ENCODE measurements around the gene ZMYM3. TPM values are rescaled to one million over a fixed set of nuclear protein-coding genes. Genes with fewer than 3 reads are reported as not detected.

The ZMYM3 gene
- total and polyA plus RNA-seq, 7 experiments from 2014 or later = 6.7 to 34.1 (median 21.5) TPM

DNA sequence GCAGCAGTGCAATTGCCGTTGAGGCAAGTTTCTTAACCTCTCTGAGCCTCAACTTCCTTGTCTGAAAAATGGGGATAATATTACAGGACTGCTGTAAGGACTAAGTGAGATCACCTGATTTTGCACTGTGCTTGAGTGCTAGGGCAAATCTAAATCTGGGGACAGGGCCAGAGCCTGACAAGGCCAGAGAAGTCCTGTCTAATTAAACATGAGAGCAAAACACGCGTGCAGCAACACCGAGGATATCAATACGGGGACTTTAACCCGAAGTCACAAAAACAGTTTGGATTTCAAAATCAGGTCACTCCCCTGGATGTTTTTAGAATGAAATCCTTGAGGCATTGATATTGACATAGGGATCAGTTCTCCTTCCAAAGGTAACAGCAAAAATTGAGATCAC lies 36.6 kb downstream of the ZMYM3 start:
- POLR2A ChIA-PET = interaction anchor here (1.6 kb wide), 1 partner anchor 149 kb away, joined by 4 read pairs; the partner anchor contains the start of gene TAF1
- no peak overlapping the region for H3K27ac ChIP-seq (ENCODE audit: low read depth, low read length)
- H3K9me3 Mint-ChIP-seq = peaks cover 0 to 2% (median 0%) of the 10 kb centered on the region in 11 donors
- no peak overlapping the region for H3K4me3 Mint-ChIP-seq
- intact Hi-C loops (cut with micrococcal nuclease) = no loop called here
- CTCF ChIA-PET = no interaction called here
- no peaks in the 10 kb centered on the region for H3K27me3 ChIP-seq (ENCODE audit: control insufficient read depth in 2 of 2, insufficient read depth in 2 of 2, low read length in 2 of 2)
- no peaks in the 10 kb centered on the region for H3K9me3 ChIP-seq (ENCODE audit: control insufficient read depth in 2 of 3, low read length in 3 of 3)
- no peak overlapping the region for H3K4me3 ChIP-seq (ENCODE audit: low read length)
- no peaks in the 10 kb centered on the region for H3K36me3 Mint-ChIP-seq
- H3K27me3 Mint-ChIP-seq = peaks cover 0 to 3% (median 0%) of the 10 kb centered on the region in 5 donors
- H3K4me1 ChIP-seq (ENCODE audit: control insufficient read depth in 2 of 2, insufficient read depth in 2 of 2, low read length in 2 of 2) = no peaks in the 10 kb centered on the region
- H3K36me3 ChIP-seq (ENCODE audit: control insufficient read depth in 2 of 3, insufficient read depth in 3 of 3, low read length in 3 of 3) = no peaks in the 10 kb centered on the region
- peak overlapping the region in 2 of 9 donors; percentile 5 to 32 for H3K27ac Mint-ChIP-seq
- no peak for ATAC-seq
- no peak for DNase-seq
- H3K4me1 Mint-ChIP-seq = peaks cover 0 to 6% (median 3%) of the 10 kb centered on the region in 7 donors

DNA sequence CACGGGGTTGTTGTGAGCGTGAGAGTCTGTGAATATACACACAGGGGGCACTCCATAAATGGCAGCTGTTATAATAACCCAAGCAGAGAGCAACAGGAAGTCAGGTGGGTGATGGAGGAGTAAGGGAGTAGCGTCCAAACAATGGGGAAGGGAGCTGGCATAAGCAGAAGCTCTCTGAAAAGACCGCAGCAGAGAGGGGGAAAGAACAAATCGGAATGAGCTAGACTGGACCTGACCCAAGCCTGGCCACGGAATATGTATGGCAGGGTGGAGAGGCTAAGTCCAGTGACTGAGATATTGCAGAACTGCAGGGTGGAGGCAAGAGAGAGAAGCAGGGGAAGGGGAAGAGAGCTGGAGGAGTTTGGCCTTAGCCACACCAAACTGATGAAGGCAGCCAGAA lies 37.5 kb downstream of the ZMYM3 start:
- ChIA-PET CTCF (no interaction called here), POLR2A (interaction anchor here (1.6 kb wide), 1 partner anchor 150 kb away, joined by 4 read pairs; the partner anchor contains the start of gene TAF1)
- peak overlapping the region in 2 of 9 donors; percentile 40 to 51 for H3K27ac Mint-ChIP-seq
- H3K9me3 Mint-ChIP-seq = peaks cover 0 to 2% (median 0%) of the 10 kb centered on the region in 11 donors
- no peak for ATAC-seq
- no peaks in the 10 kb centered on the region for H3K9me3 ChIP-seq (ENCODE audit: control insufficient read depth in 2 of 3, low read length in 3 of 3)
- H3K4me3 ChIP-seq (ENCODE audit: low read length) = no peak overlapping the region
- no peaks in the 10 kb centered on the region for H3K27me3 ChIP-seq (ENCODE audit: control insufficient read depth in 2 of 2, insufficient read depth in 2 of 2, low read length in 2 of 2)
- no peaks in the 10 kb centered on the region for H3K36me3 Mint-ChIP-seq
- H3K27me3 Mint-ChIP-seq = peaks cover 0 to 3% (median 0%) of the 10 kb centered on the region in 5 donors
- intact Hi-C loops (cut with micrococcal nuclease) = no loop called here
- H3K4me1 ChIP-seq (ENCODE audit: control insufficient read depth in 2 of 2, insufficient read depth in 2 of 2, low read length in 2 of 2) = no peaks in the 10 kb centered on the region
- DNase-seq = no peak
- H3K4me3 Mint-ChIP-seq = peak overlapping the region in 1 of 10 donors; percentile 46
- H3K4me1 Mint-ChIP-seq = peaks cover 0 to 6% (median 3%) of the 10 kb centered on the region in 7 donors
- H3K27ac ChIP-seq (ENCODE audit: low read depth, low read length) = no peak overlapping the region
- H3K36me3 ChIP-seq (ENCODE audit: control insufficient read depth in 2 of 3, insufficient read depth in 3 of 3, low read length in 3 of 3) = no peaks in the 10 kb centered on the region

DNA sequence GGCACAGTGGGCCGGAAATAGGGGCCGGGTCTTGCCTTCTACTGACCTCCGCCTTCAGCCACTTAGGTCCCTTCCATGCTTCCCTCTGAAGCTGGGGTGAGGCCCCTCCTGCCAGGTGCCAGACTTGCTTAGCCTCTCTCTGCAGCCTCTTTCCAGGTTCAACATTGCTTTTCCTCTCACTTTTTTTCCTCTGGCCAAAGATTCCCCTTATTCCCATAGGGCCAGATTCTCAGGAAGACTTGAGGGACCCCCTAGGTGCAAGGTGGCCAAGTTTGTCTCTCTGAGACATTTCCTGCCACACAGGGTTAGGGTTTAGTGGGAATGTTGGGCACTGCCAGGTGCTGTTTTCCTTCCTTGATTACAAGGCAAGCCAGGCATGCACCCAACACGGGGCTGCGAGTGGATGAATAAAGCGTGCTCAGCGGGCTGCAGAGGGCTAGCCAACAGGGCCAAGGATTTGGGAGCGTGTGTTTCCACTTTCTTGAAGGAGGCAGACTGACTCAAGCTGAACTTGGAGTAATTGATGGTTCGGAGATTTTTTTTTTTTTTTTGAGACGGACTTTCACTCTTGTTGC lies 38.5 kb downstream of the ZMYM3 start:
- H3K27ac Mint-ChIP-seq = no peak overlapping the region
- H3K36me3 Mint-ChIP-seq = no peaks in the 10 kb centered on the region
- Histone ChIP-seq H3K4me3 (ENCODE audit: low read length) (no peak overlapping the region), H3K4me1 (ENCODE audit: control insufficient read depth in 2 of 2, insufficient read depth in 2 of 2, low read length in 2 of 2) (no peaks in the 10 kb centered on the region), H3K27ac (ENCODE audit: low read depth, low read length) (no peak overlapping the region), H3K9me3 (ENCODE audit: control insufficient read depth in 2 of 3, low read length in 3 of 3) (no peaks in the 10 kb centered on the region), H3K27me3 (ENCODE audit: control insufficient read depth in 2 of 2, insufficient read depth in 2 of 2, low read length in 2 of 2) (no peaks in the 10 kb centered on the region), H3K36me3 (ENCODE audit: control insufficient read depth in 2 of 3, insufficient read depth in 3 of 3, low read length in 3 of 3) (no peaks in the 10 kb centered on the region)
- no peak for DNase-seq
- no peak for ATAC-seq
- intact Hi-C loops (cut with micrococcal nuclease) = no loop called here
- H3K4me3 Mint-ChIP-seq = no peak overlapping the region
- CTCF ChIA-PET = no interaction called here
- peaks cover 0 to 6% (median 3%) of the 10 kb centered on the region in 7 donors for H3K4me1 Mint-ChIP-seq
- POLR2A ChIA-PET = interaction anchor here (1.6 kb wide), 1 partner anchor 151 kb away, joined by 4 read pairs; the partner anchor contains the start of gene TAF1
- H3K27me3 Mint-ChIP-seq = peaks cover 0 to 3% (median 0%) of the 10 kb centered on the region in 5 donors
- peaks cover 0 to 2% (median 0%) of the 10 kb centered on the region in 11 donors for H3K9me3 Mint-ChIP-seq

DNA sequence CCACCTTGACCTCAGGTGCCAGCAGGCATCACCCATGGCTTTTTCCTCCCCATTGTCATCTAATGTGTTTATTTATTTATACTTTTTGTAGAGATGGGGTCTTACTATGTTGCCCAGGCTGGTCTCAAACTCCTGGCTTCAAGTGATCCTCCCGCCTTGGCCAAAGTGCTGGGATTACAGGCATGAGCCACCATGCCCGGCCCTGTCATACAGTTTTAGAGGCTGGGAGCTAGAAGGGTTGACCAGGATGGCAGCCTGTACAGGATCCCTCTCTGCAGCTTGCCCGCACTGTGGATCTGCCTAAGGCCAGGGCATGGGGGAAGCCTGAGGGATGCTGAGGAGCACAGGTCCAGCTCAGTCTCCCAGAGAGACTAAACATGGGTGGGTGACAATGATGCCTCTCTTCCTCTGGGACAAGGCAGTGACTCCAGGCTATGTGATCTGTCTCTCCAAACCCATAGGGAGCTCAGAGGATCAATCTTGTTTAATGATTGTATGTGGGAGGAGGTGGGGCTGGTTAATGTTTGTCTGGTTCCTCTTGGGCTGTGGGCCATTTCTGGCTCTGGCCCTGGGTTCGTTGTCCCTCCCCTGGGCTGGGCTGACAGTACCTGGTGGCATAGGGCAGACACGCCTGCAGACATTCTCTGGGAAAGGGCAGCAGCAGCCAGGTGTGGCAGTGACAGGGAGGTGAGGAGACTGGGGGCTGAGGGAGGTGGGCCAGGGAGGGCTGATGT lies 39.2 kb downstream of the ZMYM3 start:
- Histone ChIP-seq H3K4me1 (ENCODE audit: control insufficient read depth in 2 of 2, insufficient read depth in 2 of 2, low read length in 2 of 2) (no peaks in the 10 kb centered on the region), H3K27me3 (ENCODE audit: control insufficient read depth in 2 of 2, insufficient read depth in 2 of 2, low read length in 2 of 2) (no peaks in the 10 kb centered on the region), H3K4me3 (ENCODE audit: low read length) (no peak overlapping the region), H3K27ac (ENCODE audit: low read depth, low read length) (no peak overlapping the region), H3K9me3 (ENCODE audit: control insufficient read depth in 2 of 3, low read length in 3 of 3) (no peaks in the 10 kb centered on the region), H3K36me3 (ENCODE audit: control insufficient read depth in 2 of 3, insufficient read depth in 3 of 3, low read length in 3 of 3) (no peaks in the 10 kb centered on the region)
- ATAC-seq = no peak
- DNase-seq = no peak
- H3K27ac Mint-ChIP-seq = no peak overlapping the region
- H3K9me3 Mint-ChIP-seq = peaks cover 0 to 2% (median 0%) of the 10 kb centered on the region in 11 donors
- H3K36me3 Mint-ChIP-seq = no peaks in the 10 kb centered on the region
- peaks cover 0 to 6% (median 3%) of the 10 kb centered on the region in 7 donors for H3K4me1 Mint-ChIP-seq
- peaks cover 0 to 3% (median 0%) of the 10 kb centered on the region in 5 donors for H3K27me3 Mint-ChIP-seq
- ChIA-PET CTCF (no interaction called here), POLR2A (no interaction called here)
- intact Hi-C loops (cut with micrococcal nuclease) = no loop called here
- no peak overlapping the region for H3K4me3 Mint-ChIP-seq

DNA sequence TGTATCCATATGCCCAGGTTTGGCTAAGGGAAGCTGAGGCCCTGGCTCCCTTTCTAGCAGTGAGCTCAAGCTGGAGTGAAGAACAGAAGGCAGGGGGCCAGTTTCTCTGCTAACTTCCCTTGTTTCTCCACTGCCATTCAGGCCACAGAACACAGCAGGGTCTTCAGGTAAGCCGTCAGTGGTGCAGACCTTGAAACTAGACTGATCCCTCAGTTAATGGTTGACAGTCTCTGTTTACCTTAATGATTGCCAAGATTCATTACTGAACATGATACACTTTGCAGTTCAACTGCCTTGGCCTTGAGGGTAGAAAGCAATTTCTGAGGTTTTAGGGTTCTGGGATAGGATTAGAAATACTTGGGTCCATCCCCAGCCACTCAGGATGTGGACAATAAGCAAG lies 39.8 kb downstream of the ZMYM3 start:
- no peak overlapping the region for H3K27ac Mint-ChIP-seq
- Histone ChIP-seq H3K4me3 (ENCODE audit: low read length) (no peak overlapping the region), H3K36me3 (ENCODE audit: control insufficient read depth in 2 of 3, insufficient read depth in 3 of 3, low read length in 3 of 3) (no peaks in the 10 kb centered on the region), H3K27me3 (ENCODE audit: control insufficient read depth in 2 of 2, insufficient read depth in 2 of 2, low read length in 2 of 2) (no peaks in the 10 kb centered on the region), H3K9me3 (ENCODE audit: control insufficient read depth in 2 of 3, low read length in 3 of 3) (no peaks in the 10 kb centered on the region), H3K27ac (ENCODE audit: low read depth, low read length) (no peak overlapping the region), H3K4me1 (ENCODE audit: control insufficient read depth in 2 of 2, insufficient read depth in 2 of 2, low read length in 2 of 2) (no peaks in the 10 kb centered on the region)
- peaks cover 0 to 6% (median 0%) of the 10 kb centered on the region in 5 donors for H3K27me3 Mint-ChIP-seq
- intact Hi-C loops (cut with micrococcal nuclease) = no loop called here
- DNase-seq (no peak), ATAC-seq (no peak)
- no peak overlapping the region for H3K4me3 Mint-ChIP-seq
- no peaks in the 10 kb centered on the region for H3K36me3 Mint-ChIP-seq
- peaks cover 0 to 2% (median 0%) of the 10 kb centered on the region in 11 donors for H3K9me3 Mint-ChIP-seq
- ChIA-PET POLR2A (no interaction called here), CTCF (no interaction called here)
- peaks cover 0 to 6% (median 3%) of the 10 kb centered on the region in 7 donors for H3K4me1 Mint-ChIP-seq

DNA sequence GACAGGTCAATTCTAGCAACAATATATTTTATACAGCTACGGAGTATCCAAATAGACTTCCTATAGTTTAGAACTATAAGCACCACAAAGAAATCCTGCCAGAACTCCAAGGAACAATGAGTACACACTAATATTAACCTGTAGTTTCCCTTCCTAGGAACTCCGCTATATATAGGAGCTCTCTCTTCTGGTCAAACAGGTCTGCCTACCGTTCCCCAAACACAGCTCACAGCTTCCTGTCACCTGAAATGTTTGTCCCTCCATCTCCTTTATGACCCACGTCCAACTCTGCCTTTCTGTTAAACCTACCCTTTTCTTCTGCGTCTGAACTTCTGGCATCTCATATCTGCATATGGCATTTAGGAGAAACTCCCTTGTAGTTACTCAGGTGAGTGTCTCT lies 41.4 kb downstream of the ZMYM3 start:
- POLR2A ChIA-PET = no interaction called here
- H3K36me3 Mint-ChIP-seq = no peaks in the 10 kb centered on the region
- ATAC-seq (no peak), DNase-seq (no peak)
- intact Hi-C loops (cut with micrococcal nuclease) = no loop called here
- H3K27ac Mint-ChIP-seq = no peak overlapping the region
- Histone ChIP-seq H3K9me3 (ENCODE audit: control insufficient read depth in 2 of 3, low read length in 3 of 3) (no peaks in the 10 kb centered on the region), H3K4me1 (ENCODE audit: control insufficient read depth in 2 of 2, insufficient read depth in 2 of 2, low read length in 2 of 2) (no peaks in the 10 kb centered on the region), H3K27me3 (ENCODE audit: control insufficient read depth in 2 of 2, insufficient read depth in 2 of 2, low read length in 2 of 2) (no peaks in the 10 kb centered on the region), H3K27ac (ENCODE audit: low read depth, low read length) (no peak overlapping the region), H3K4me3 (ENCODE audit: low read length) (no peak overlapping the region), H3K36me3 (ENCODE audit: control insufficient read depth in 2 of 3, insufficient read depth in 3 of 3, low read length in 3 of 3) (no peaks in the 10 kb centered on the region)
- H3K4me1 Mint-ChIP-seq = peaks cover 0 to 6% (median 3%) of the 10 kb centered on the region in 7 donors
- H3K27me3 Mint-ChIP-seq = peaks cover 0 to 8% (median 0%) of the 10 kb centered on the region in 5 donors
- no peak overlapping the region for H3K4me3 Mint-ChIP-seq
- H3K9me3 Mint-ChIP-seq = peaks cover 0 to 2% (median 0%) of the 10 kb centered on the region in 11 donors
- CTCF ChIA-PET = no interaction called here

Data from naive thymus-derived CD4-positive, alpha-beta T cell (primary cell).